NCI-H2171 (cell line): ENCODE results near the gene FBXL20.
"Not testable (repeated sequence)": the region's sequence is repeated elsewhere in the genome, so short reads cannot be mapped to it uniquely, and the experiment has no call there.

Experiments
- DNase-seq: peaks from one replicate; lab custom pipeline; 2025; lab: John Stamatoyannopoulos, UW

FBXL20 gene

GRCh38 chr17:39327109-39327508 is 74.3 kb downstream of the FBXL20 start:
- DNase-seq = no peak

GRCh38 chr17:39325528-39326240 is 75.7 kb downstream of the FBXL20 start:
- no peak for DNase-seq

GRCh38 chr17:39318636-39319035 is 82.8 kb downstream of the FBXL20 start:
- no peak for DNase-seq

DNA sequence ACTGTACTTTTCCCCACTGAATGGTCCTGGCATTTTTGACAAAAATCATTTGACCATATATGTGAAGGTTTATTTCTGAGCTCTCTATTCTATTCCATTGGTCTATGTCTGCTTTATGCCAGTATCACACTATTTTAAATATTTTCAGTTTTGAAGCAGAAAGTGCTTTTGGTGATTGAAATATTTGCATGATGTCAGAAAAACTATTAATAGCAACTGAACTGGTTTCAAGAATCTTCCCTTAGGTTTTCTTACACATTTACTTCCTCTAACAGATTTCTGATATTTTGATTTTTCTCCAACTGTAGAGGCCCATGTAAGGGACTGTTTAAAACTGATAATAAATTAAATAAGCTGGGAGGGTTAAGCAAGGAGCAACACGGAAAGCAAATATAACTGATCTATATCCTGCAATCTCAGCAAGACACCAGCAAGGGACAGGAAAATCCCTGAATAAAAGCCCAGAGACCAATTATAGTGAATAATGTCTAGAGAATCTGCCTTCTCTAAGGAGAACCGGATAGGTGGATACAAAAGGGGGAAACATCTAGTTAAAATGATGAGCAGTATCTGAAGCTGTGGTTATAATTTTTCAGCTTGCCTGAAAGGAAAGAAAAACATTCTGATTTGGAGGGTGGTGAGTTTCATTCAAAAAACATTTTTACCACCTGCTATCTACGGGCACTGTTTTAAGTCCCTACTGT is 94.8 kb downstream of the FBXL20 start:
- DNase-seq = no peak

GRCh38 chr17:39305978-39306377 is 95.4 kb downstream of the FBXL20 start:
- DNase-seq = no peak

DNA sequence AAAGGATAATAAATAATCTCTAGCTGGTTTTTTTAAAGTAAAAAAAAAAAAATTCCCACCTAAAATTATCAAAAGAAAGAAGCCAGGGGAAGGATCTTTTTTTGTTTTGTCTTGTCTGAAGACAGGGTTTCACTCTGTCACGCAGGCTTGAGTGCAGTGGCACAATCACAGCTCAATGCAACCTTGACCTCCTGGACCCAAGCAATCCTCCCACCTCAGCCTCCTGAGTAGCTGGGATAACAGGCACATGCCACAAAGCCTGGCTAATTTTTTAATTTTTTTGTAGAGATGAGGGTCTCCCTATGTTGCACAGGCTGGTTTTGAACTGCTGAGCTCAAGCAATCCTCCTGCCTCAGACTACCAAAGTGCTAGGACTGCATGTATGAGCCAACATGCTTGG is 97.2 kb downstream of the FBXL20 start:
- DNase-seq = no peak

GRCh38 chr17:39294060-39294459 is 107.4 kb downstream of the FBXL20 start:
- no peak for DNase-seq

GRCh38 chr17:39292546-39292945 is 108.9 kb downstream of the FBXL20 start:
- not testable (repeated sequence) for DNase-seq

GRCh38 chr17:39286513-39286912 is 114.9 kb downstream of the FBXL20 start:
- not testable (repeated sequence) for DNase-seq

DNA sequence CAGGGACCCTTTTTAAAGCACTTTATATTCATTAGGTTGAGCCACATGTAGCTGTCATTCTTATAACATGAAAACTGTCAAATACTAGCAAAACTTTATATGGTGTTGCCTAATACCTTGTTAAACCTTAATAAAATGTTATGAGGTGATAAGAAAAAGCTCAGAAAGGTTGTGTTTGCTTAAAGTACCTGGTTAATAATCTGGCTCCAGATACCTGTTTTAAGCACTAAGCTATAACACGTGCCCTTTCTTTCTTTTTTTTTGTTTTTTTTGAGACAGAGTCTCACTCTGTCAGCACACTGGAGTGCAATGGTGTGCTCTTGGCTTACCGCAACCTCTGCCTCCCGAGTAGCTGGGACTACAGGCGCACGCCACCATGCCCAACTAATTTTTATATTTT is 116.7 kb downstream of the FBXL20 start:
- no peak for DNase-seq

- DNase-seq = no peak
Measured at GRCh38 chr17:39283896-39284295, 117.5 kb downstream of the FBXL20 start.

DNA sequence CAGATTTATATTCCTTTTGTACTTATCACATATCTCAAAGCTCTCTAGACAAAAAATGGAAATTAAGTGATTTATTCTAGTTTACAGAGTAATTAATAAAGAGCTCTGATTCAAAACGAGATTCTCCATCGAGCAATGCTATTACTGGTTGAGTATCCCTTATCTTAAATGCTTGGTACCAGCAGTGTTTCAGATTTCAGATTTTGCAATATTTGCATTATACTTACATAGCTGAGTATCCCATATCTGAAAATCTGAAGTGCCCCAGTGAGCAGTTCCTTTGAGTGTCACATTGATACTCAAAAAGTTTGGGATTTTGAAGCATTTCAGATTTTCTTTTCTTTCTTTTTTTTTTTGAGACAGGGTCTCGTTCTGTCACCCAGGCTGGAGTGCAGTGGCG is 118.3 kb downstream of the FBXL20 start:
- DNase-seq = no peak

DNA sequence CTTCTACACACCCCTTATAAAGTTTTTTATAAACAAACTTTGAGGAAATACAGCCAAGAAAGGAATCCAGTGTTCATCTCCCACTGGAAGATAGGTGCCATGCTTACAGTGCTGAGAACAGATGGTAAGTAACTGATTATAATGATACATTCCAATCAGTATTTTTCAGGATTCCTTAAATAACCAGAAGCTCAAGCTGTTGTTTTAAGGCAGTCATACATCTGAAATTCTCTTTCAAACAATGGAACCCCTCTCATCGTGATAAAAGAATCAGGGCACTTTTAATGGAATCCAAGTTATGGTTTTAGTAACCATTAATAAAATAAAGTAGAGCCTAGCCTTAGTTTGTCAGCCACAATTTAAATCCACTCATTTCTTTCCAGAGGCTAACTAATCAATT is 119.6 kb downstream of the FBXL20 start:
- no peak for DNase-seq

DNA sequence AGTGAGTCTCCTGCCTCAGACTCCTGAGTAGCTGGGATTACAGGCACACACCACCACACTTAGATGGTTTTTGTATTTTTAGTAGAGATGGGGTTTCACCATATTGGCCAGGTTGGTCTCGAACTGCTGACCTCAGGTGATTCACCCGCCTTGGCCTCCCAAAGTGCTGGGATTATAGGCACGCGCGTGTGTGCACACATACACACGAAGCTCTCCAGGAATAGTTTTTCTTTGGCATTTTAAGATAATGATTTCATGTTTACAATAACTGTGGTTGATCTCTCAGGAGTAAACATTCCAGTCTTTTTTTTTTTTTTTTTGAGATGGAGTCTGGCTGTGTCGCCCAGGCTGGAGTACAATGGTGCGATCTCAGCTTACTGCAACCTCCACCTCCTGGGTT is 123.2 kb downstream of the FBXL20 start:
- not testable (repeated sequence) for DNase-seq

DNA sequence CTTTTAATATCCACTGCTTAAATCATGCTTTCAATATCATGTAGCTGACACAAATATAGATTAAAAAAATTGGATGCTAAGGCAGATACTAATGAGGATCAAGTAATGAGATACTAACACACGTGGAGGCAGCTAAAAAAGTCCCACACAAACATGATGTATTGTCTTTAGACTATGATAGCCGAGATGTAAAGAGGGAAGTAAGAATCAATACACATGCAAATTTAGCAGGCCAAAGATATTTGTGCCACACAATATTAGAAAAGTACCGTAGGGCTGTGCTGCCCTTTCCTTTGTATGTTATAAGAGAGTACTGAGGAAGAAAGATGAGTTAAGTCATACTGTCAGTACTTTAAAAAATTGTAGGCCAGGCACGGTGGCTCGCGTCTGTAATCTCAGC is 124.3 kb downstream of the FBXL20 start:
- DNase-seq = no peak

GRCh38 chr17:39276113-39276512 is 125.3 kb downstream of the FBXL20 start:
- DNase-seq = no peak

DNA sequence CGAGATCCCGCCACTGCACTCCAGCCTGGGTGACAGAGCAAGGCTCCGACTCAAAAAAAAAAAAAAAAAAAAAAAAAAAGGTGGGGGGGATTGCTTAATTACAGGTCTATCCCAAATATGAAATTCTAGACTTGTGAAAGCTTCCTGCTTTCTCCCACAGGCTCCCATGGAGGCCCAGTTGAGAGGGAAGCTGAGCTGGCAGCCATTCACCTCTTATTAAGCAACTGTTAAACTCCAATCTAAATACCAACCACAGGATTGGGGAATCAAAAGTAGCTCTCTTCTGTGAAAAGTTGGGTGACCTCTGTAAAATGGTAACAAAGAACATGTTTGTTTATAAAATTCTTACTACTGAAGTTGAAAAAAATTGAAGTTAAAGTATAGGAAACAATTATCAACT is 129.9 kb downstream of the FBXL20 start:
- no peak for DNase-seq

GRCh38 chr17:39270923-39271322 is 130.5 kb downstream of the FBXL20 start:
- no peak for DNase-seq

GRCh38 chr17:39264119-39264518 is 137.3 kb downstream of the FBXL20 start:
- DNase-seq = no peak

- no peak for DNase-seq
Measured at GRCh38 chr17:39261286-39261685, 140.1 kb downstream of the FBXL20 start.

GRCh38 chr17:39252788-39253460 is 148.5 kb downstream of the FBXL20 start:
- no peak for DNase-seq

DNA sequence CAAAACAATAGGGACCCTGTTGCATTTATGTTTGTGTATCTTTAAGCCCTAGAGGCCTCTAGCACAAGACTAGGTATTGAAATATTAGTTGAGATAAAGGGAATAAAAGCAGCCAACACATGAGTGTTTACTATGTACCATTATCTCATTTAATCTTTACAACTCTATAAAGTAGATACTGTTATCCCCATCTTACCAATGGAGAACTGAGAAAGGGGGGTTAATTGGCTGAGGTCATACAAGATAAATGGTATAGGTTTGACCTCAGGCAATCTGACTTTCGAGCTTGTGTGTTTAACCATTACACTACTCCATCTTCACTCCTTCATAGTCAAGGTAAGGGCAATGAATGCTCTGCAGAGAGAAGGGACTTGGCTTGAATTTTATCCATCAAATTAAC is 149.4 kb downstream of the FBXL20 start:
- DNase-seq = no peak

DNA sequence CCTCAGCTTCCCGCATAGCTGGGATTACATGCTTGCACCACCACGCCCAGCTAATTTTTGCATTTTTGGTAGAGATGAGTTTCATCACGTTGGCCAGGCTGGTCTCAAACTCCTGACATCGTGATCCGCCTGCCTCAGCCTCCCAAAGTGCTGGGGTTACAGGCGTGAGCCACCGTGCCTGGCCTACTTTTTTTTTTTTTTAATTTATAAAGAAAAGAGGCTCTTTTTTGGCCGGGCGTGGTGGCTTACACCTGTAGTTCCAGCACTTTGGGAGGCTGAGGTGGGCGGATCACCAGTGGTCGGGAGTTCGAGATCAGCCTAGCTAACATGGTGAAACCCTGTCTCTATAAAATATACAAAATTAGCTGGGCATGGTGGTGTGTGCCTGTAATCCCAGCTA is 151.3 kb downstream of the FBXL20 start:
- DNase-seq = not testable (repeated sequence)
